Daoy (cell line): ENCODE measurements around the gene MED12. TPM values are rescaled to one million over a fixed set of nuclear protein-coding genes. Genes with fewer than 3 reads are reported as not detected.

Source experiments
- DNase-seq: peaks from one replicate; pipeline ENCODE4 v3.0.0-alpha.2; 2015; ENCODE audit warnings: low read depth
- total RNA-seq: library from RNA; depleted of rRNA; stranded (reverse); fragments of >200 nt; shearing (Covaris generic); gene quantifications from 2 replicates; pipeline ENCODE4 v1.2.3, GENCODE V29; 2014

Gene MED12
- total RNA-seq, 1 experiment from 2014 or later = 14.7 TPM

DNA sequence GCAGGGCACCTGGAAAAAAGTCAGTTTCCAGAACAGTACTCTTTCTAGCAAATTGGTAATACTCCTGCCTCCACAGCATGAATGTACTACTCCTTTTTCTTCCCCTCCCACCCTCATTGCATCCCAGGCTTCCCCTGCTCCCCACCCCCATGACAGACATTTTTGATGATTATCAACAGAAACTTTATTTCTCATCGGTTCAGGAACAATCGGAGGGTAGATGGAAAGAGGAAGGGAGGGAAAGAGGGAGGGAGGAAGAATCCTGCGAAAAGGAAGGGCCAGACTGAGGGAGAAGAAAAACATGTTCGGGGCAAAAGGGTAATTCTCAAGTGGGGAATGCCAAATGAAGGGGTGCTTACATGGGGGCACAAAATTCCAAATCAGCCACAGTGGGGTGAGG is 11.2 kb upstream of the MED12 start:
- no peak for DNase-seq

DNA sequence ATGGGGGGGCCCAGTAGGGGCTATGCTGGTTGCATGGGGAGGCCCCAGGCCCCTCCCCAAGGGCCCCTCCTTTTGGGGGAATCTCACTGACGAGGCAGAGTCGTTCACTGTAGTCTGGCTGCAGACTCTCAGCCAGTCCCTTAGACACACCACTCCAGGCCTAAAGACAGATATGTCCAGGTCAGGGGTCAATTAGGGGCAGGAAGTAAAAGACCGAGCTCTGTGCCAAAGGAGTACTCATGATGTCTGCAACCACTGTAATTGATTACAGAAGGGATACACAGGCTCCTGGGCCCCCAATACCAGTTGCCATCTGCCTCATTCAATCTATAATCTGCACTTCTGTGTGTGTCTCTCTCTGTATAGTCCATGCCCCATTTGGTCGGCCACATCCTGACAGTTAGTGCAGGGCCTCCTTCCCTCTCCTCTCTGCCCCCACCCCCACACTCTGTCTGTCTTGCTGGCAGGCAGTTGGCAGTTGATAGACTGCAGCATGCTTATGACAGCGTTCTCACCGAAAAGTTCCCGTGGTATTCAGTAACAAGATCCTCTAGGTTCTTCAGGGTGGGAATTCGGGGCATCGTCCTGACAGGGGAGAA is 10.5 kb upstream of the MED12 start:
- DNase-seq = no peak

DNA sequence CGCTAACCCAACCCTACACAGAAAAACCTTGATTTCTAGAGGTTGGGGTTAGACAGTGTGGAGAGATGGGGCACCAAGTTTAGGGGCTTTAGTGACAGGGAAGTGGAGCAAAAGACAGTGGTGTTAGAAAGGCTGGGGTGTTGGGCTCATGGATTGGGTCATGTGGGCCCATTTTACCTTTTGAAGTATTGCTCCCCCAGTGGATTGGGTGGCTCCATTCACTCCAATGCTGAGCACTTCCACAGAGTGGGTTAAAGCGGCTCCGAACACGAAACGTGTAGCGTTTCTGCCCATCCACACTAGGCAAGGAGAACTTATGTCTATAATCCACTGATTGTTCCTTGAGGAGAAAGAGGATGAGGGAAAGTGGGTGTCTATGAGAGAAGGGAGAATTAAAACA is 9.3 kb upstream of the MED12 start:
- no peak for DNase-seq

DNA sequence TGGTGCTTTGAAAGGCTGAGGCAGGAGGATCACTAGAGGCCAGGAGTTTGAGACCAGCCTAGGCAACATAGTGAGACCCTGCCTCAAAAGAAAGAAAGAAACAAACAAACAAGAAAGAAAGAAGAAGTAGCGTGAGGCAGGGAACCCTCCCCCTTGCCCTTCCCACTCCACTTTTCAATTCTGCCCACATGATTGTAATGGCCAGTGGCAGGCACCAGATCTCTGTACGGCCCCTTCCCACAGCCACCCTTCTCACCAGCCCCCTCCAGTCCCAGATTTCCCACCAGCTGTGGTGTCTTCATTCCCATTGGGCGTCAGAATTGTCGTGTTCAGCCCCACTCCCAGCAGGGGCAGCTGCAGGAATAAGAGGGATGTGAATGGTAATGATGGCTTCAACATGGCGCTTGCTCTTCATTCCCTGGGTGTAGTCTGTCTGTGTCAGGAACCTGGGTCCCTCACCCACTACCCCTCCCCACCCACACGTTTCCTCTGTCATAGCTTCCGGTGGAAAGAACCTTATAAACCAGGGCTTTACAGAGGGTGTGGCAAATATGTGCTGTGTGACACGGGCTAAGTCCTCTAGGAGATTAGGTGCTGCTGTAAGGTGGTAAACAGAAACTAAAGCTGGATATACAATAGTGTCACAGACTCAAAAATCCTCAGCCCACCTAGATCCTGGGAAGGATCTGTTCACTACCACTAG is 7.1 kb upstream of the MED12 start, which contains the start of gene IL2RG:
TSS of gene IL2RG (minus strand) at position 437 of the 703 bp plus-strand sequence. CDS start at position 399, 38 bp downstream.
- DNase-seq = no peak

DNA sequence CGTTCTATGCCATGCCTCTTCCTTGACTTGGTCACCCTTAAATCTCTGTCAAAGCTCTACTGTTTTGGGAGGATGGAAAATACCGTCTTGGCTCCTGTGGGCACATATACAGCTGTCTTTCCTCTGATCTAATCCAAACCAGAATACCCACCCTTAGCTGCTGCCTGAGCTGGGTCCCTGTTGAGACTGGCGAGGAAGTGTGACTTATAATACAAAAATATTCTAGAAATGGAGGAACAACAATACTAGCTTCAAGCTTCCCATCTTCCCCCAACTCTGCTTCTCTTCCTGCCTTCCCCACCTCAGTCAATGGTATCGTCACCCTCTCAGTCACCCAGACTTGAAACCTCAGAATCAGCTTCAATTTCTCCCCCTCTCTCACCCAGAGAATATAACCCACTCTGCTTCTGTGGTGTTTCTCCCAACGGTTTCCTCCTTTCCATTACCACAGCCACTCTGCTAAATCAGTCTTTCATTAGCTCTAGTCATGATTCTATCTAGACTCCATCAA is 6.4 kb upstream of the MED12 start:
- DNase-seq = no peak

DNA sequence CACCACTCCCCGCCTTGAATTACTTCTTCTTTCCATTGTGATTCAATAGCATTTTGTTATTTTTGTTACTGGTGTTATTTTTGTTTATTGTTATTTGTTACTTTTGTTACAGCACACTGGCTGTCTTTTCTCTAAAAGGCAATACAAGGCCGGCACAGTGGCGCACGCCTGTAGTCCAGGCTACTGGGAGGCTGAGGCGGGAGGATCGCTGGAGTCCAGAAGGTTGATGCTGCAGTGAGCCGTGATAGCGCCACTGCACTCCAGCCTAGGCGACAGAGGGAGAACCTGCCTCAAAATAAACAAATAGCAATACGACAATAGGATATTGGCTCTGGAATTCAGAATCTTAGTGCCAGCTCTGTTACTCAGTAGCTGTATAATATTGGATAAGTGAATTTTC is 1.0 kb upstream of the MED12 start:
- DNase-seq = no peak

DNA sequence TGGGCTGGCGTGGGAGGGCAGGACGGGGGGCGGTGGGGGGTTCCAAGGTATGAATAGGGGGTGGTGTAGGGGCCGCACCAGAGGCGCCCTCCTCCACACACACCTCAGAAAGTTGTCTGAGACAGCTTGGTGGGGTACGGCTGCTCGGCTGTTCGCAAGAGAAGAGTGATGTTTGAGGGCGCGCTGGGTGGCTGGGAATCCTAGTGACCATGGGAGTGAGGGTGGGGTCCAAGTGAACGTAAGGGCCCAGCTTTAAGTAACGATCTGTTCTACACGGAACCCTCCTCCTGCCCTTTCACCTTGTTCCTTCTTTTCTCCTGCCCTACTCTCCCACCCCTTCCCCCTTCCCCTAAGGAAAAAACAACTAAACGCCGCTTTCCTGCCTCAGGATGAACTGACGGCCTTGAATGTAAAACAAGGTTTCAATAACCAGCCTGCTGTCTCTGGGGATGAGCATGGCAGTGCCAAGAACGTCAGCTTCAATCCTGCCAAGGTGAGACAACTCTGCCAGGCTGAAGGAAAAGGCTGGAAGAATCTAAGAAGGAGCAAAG is 664 bp downstream of the MED12 start:
- no peak for DNase-seq

DNA sequence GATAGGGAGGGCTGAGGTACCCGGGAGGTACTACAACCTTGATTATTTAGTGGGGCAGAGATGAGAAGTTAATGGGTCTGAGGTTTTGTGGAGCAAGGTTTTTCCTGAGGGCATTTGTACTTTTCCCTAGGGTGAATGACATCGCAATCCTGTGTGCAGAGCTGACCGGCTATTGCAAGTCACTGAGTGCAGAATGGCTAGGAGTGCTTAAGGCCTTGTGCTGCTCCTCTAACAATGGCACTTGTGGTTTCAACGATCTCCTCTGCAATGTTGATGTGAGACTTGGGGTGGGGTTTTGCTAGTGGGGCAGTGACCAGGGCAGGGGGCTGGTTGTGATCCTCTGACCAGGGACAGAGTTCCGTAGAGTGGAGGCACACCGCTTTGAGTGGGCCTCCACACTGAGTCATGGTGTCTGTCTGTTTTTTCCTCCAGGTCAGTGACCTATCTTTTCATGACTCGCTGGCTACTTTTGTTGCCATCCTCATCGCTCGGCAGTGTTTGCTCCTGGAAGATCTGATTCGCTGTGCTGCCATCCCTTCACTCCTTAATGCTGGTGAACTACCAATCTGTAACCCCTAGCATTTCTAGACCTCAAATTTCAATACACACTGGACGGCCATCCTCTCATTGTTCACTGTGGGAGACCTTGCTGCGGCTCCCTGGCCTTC is 9.9 kb downstream of the MED12 start:
- DNase-seq = no peak

- peak; percentile 48 for DNase-seq
Measured at GRCh38 chrX:71128915-71129765, 10.7 kb downstream of the MED12 start.

- no peak for DNase-seq
Measured at GRCh38 chrX:71131510-71131909, 13.1 kb downstream of the MED12 start.

DNA sequence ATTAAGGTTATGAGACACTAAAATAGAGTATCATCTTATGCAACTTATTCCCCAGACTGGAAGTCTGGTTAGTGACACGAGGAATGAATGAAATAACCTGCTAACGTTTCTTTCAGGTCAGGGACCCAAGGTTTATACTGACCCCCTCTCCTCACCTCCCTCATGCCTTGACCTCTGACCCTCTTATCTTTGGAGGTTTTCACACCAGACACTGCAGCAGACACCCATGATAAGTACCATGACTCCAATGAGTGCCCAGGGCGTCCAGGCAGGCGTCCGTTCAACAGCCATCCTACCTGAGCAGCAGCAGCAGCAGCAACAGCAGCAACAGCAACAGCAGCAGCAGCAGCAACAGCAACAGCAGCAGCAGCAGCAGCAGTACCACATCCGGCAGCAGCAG is 22.0 kb downstream of the MED12 start:
- no peak for DNase-seq

- DNase-seq = no peak
Measured at GRCh38 chrX:71143508-71143907, 25.1 kb downstream of the MED12 start.

DNA sequence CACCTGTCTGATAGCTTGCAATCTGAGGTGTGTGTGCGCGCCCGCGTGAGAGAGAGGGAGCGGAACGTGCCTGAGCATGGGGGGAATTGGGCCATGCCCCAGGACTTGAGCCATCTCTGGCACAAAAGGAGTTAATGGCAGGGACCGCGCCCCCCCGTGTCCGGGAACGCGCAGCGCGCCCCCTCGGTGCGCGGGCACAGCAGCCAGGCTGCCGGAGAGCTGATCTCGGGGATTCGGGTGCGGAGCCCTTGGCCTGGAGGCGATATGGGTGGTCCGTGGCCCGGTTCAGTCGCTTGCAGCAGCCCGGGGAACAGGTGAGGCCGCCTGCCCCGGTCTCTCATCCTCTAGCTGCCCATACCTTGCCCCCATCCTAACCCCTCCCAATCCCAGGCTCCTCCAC is 26.3 kb downstream of the MED12 start, which contains the start of gene NLGN3:
TSS of gene NLGN3 (plus strand) at position 191 of the 400 bp plus-strand sequence. CDS start 2,909 bp downstream, outside the sequence.
- DNase-seq = no peak

DNA sequence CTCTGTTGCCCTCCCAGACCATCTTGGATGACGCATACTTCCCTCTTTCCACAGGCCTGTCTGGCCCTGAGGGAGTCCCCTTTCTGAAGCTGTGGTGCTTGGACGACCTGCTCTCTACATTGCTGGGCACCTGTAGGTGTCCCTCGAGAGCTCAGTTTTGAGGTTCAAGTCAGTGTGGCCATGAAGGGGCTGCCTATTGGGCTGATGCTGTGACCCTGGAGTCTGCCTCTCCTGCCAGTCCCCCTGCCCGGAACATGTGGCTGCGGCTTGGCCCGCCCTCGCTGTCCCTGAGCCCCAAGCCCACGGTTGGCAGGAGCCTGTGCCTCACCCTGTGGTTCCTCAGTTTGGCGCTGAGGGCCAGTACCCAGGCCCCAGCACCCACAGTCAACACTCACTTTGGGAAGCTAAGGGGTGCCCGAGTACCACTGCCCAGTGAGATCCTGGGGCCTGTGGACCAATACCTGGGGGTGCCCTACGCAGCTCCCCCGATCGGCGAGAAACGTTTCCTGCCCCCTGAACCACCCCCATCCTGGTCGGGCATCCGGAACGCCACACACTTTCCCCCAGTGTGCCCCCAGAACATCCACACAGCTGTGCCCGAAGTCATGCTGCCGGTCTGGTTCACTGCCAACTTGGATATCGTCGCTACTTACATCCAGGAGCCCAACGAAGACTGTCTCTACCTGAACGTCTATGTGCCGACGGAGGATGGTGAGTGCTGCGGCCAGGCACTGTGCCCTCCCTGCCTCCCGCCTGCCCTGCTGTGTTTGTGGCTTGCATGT is 29.3 kb downstream of the MED12 start:
- no peak for DNase-seq

GRCh38 chrX:71148278-71148663 is 29.9 kb downstream of the MED12 start:
- DNase-seq = no peak

DNA sequence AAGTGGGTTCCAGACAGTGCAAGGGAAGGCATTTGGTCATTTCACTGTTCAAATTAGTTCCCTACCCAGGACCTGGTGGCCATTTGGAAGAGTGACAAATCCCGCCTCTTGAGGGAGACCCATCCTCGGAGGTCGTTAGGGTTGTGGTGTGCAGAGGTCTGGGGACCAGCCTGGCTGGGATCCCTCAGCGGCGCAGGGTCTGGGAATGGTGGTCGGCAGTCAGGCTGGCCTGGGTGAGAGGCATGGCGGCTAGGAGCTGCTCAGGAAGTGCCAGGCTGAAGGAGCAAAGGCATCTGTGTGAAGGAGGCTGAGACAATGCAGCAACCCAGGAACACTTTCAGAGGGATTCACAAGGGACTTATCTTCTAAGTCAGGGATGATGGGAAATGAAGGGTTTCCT is 33.0 kb downstream of the MED12 start:
- no peak for DNase-seq

DNA sequence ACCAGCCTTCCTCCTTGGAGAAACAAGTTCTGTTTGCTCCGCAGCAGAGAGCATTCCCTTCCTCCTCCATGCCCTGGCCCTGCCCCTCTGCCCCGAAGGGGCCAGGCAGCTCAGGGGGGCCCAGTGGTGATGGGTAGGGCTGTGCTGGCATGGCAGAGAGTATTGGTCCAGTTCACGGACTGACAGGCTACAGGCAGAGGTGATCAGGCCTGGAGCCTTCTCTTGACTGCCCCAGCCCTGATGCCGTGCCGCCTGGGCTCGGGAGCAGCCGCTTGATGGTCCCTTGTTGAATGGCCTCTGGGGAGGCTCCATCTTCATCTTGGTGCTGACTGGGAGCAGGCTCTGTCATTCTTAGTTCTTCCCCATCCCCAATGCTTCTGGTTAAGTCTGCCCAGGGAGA is 35.8 kb downstream of the MED12 start:
- no peak for DNase-seq

- no peak for DNase-seq
Measured at GRCh38 chrX:71154641-71155040, 36.2 kb downstream of the MED12 start.

DNA sequence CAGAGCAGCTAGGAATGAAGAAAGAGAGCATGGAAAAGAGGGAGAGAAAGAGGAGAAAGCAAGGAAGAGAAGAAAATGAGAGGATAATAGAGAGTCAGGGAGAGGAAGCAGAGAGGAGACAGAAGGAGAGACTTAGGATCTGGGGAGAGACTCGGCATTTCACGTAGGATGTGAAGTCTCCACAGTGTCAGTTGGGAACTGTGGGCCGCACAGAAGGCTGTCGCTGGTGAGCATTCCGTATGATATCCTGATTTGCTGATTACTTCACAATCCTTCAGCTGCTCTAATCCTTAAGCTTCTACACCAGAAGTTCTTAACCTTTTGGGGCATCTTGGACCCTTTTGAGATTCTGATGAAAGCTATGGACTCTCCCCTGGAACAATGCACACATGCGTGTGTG is 40.2 kb downstream of the MED12 start:
- no peak for DNase-seq

- no peak for DNase-seq
Measured at GRCh38 chrX:71159335-71159734, 40.9 kb downstream of the MED12 start.

GRCh38 chrX:71160475-71160874 is 42.1 kb downstream of the MED12 start:
- DNase-seq = no peak
